Stimulated activated CD8-positive, alpha-beta memory T cell treated with anti-CD3 and anti-CD28 coated beads, Interleukin-15, amount 100 ng/mL, for 1 hour (primary cell): ENCODE results near the gene TNFRSF14.
A peak's percentile ranks its signal among the peaks of the same experiment; 100 is the strongest.
"Not testable (repeated sequence)": the region's sequence is repeated elsewhere in the genome, so short reads cannot be mapped to it uniquely, and the experiment has no call there.

ENCODE experiments used
- DNase-seq: peaks from one replicate; pipeline ENCODE4 v3.0.0-alpha.2; 2020; ENCODE audit warnings: low read depth

Gene TNFRSF14

GRCh38 chr1:2554621-2555387 lies 1.4 kb upstream of the TNFRSF14 start:
- peak; percentile 23 for DNase-seq

GRCh38 chr1:2555634-2556276 lies 416 bp upstream of the TNFRSF14 start:
- DNase-seq, result peak; percentile 39

GRCh38 chr1:2556678-2557481 lies 709 bp downstream of the TNFRSF14 start:
- DNase-seq, result no peak

GRCh38 chr1:2557482-2558400 lies 1.6 kb downstream of the TNFRSF14 start:
- DNase-seq, result no peak

GRCh38 chr1:2558420-2558819 lies 2.2 kb downstream of the TNFRSF14 start:
- no peak for DNase-seq

GRCh38 chr1:2558861-2559260 lies 2.7 kb downstream of the TNFRSF14 start:
- no peak for DNase-seq

- DNase-seq, result no peak
Measured at GRCh38 chr1:2559509-2560298, 3.5 kb downstream of the TNFRSF14 start.

- DNase-seq, result no peak
Measured at GRCh38 chr1:2560299-2561073, 4.3 kb downstream of the TNFRSF14 start.

GRCh38 chr1:2561446-2561845 lies 5.3 kb downstream of the TNFRSF14 start:
- no peak for DNase-seq

- no peak for DNase-seq
Measured at GRCh38 chr1:2561898-2562895, 6.0 kb downstream of the TNFRSF14 start.

- no peak for DNase-seq
Measured at GRCh38 chr1:2563205-2563604, 7.0 kb downstream of the TNFRSF14 start.

- no peak for DNase-seq
Measured at GRCh38 chr1:2564006-2564814, 8.0 kb downstream of the TNFRSF14 start.

GRCh38 chr1:2564815-2565374 lies 8.7 kb downstream of the TNFRSF14 start:
- DNase-seq, result no peak

- no peak for DNase-seq
Measured at GRCh38 chr1:2566101-2567045, 10.2 kb downstream of the TNFRSF14 start.

GRCh38 chr1:2567083-2567679 lies 11.0 kb downstream of the TNFRSF14 start:
- no peak for DNase-seq

- not testable (repeated sequence) for DNase-seq
Measured at GRCh38 chr1:2568187-2568816, 12.1 kb downstream of the TNFRSF14 start.
